GM12872 (cell line): ENCODE data around the gene ZW10.

ENCODE experiments used
- TF ChIP-seq, protein P1 (sequence below): IDR thresholded peaks from 3 replicates; pipeline ENCODE4 v1.5.1; 2011; ENCODE audit warnings: low read depth, mild to moderate bottlenecking, low read length, moderate library complexity; ENCODE audit not compliant: insufficient read depth

ZW10 gene

GRCh38 chr11:113805640-113806039, 32.1 kb upstream of the ZW10 start:
- TF ChIP-seq, protein P1, sequence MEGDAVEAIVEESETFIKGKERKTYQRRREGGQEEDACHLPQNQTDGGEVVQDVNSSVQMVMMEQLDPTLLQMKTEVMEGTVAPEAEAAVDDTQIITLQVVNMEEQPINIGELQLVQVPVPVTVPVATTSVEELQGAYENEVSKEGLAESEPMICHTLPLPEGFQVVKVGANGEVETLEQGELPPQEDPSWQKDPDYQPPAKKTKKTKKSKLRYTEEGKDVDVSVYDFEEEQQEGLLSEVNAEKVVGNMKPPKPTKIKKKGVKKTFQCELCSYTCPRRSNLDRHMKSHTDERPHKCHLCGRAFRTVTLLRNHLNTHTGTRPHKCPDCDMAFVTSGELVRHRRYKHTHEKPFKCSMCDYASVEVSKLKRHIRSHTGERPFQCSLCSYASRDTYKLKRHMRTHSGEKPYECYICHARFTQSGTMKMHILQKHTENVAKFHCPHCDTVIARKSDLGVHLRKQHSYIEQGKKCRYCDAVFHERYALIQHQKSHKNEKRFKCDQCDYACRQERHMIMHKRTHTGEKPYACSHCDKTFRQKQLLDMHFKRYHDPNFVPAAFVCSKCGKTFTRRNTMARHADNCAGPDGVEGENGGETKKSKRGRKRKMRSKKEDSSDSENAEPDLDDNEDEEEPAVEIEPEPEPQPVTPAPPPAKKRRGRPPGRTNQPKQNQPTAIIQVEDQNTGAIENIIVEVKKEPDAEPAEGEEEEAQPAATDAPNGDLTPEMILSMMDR, result no peak

DNA sequence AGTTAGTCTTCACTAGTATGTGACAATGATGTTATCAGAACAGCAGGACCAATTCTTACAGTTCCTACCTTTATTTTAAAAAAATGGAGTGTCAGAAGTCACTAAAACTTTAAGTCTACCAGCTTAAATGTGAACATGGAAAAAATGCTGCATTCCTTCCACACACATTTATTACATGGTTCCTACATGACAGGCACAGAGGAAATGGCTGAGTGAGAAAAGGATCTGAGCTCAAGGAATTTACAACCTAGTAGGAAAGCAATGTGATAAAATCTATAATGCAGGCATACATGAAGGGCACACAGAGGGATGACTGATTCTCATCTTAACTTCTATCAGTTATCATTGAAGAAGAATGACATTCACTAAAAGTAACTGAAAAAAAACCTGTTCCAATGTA, 29.1 kb upstream of the ZW10 start:
- TF ChIP-seq, protein P1, result no peak

DNA sequence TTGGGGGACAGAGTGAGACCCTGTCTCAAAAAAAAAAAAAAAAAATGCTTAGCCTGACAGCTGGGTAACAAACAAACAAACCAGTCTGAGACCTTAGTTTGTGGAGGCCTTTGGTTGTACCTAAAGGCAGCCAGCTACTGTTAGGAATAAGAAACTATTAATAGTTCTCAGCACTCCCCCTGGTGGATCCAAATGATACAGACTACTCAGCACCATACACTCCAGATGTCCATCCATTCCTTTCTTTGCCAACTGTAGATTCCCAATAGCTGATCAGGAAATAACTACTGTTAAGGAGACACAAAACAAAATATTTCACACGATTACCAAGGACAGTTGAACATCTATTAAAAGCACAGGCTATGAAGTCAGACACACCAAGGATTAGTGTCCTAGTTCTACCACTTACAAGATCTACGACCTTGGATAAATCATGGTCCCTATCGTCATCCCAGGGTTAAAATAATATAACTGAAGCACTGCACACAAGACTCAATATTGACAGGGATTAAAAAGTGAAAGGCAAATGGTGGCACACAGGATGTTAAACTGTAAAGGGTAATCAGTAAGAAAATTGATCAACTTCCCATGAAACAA, 23.3 kb upstream of the ZW10 start:
- TF ChIP-seq, protein P1, result peak; percentile 71

DNA sequence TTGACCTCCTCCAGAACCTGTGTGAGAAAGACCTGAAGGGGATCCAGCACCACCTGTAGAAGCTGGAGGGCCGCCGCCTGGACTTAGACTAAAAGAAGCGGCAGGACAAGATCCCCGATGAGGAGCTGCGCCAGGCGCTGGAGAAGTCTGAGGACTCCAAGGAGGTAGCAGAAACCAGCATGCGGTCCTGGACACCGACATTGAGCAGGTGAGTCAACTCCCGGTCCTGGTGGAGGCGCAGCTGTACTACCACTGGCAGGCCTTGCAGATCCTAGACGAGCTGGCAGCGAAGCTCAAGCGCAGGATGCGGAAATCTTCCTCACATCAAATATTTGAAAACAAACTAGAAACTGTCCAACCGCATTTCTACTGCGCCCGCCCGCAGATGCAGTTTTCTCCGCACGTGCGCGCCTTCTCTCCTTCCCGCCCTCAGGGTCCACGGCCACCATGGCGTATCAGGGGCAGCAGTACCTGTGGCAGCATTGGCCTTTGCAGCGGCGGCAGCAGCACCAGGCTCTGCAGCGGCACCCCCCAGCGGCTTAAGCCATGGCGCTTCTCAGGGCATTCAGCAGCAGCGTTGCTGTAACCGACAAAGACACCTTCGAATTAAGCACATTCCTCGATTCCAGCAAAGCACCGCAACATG, 16.3 kb upstream of the ZW10 start:
- TF ChIP-seq, protein P1, result no peak

DNA sequence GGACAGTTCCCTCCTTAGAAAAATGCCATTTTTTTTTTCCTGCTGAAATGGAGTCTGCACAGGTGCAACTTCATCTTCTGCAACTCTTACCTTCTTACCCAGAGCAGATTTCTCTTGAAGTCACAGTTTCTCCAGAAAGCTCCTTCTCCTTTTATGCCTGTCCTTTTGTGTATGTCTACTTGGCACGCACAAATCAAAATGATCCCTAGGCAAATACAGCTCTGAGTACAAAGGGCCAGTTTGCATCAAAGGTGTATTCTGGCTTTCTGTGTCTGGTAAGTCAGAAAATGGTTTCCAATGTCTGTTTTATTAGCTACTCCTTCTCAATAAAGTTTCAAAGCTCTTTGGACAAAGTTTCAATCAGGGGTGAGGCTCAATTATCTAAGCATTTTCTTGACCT, 8.6 kb upstream of the ZW10 start:
- TF ChIP-seq, protein P1, result no peak

- TF ChIP-seq, protein P1, result no peak
Observed at GRCh38 chr11:113781682-113782081, 8.2 kb upstream of the ZW10 start.

GRCh38 chr11:113779496-113779895, 6.0 kb upstream of the ZW10 start, which contains the start of gene CLDN25:
Gene CLDN25, plus strand, starts transcription at chr11:113779796. Its CDS starts 0 bp downstream, at chr11:113779796.
- TF ChIP-seq, protein P1, result no peak
